Endothelial cell of umbilical vein (primary cell): ENCODE measurements around the gene OR1M1. TPM values are rescaled to one million over a fixed set of nuclear protein-coding genes. Genes with fewer than 3 reads are reported as not detected.

Experiments used
- BruUV-seq: library from RNA; stranded (reverse); fragments of 400-500 nt; replicated peaks from 2 replicates; lab custom pipeline; 2021; lab: Mats Ljungman, UMichigan
- CTCF ChIA-PET: fragments of 300-600, 350-600 bp; sonication (Branson Sonifier 250); formaldehyde crosslinking; loops from one replicate; lab custom pipeline; 2021; ENCODE audit warnings: antibody characterized with exemption, inconsistent platforms; lab: Charles Lee
- POLR2A ChIA-PET: fragments of 300-600, 350-600 bp; sonication (Branson Sonifier 250); formaldehyde crosslinking; loops from one replicate; lab custom pipeline; 2021; ENCODE audit warnings: antibody characterized with exemption, inconsistent platforms; lab: Charles Lee
- DNase-seq: peaks from one replicate; pipeline ENCODE4 v3.0.0-alpha.2; 2011; ENCODE audit warnings: low read depth, low spot score
- FAIRE-seq: peaks from 2 replicates; lab custom pipeline; 2011; peaks lifted over from hg19 to GRCh38; lab: Jason Lieb, UNC
- H2AFZ ChIP-seq: 2 replicates; pipeline ENCODE4 v1.6.0; 2012; ENCODE audit warnings: low read depth, low read length, control low read depth, inconsistent platforms
- H3K27ac ChIP-seq: 2 replicates; pipeline ENCODE4 v1.5.1; 2011; ENCODE audit warnings: low read depth, mild to moderate bottlenecking, control low read depth, low read length, moderate library complexity; ENCODE audit not compliant: insufficient read depth
- H3K27me3 ChIP-seq, 2 experiments: 2 replicates each; pipeline versions ENCODE4 v1.6.0 to v1.6.1; 2011; ENCODE audit warnings: low read length in 2 of 2, mixed read lengths in 1 of 2; ENCODE audit not compliant: control insufficient read depth in 2 of 2, insufficient read depth in 2 of 2
- H3K36me3 ChIP-seq, 2 experiments: 2 replicates in 1 of 2; 3 replicates in 1 of 2; pipeline ENCODE4 v1.5.1; 2011; ENCODE audit warnings: low read length in 2 of 2, mild to moderate bottlenecking in 1 of 2, moderate library complexity in 1 of 2; ENCODE audit not compliant: control insufficient read depth in 2 of 2, insufficient read depth in 2 of 2; ENCODE audit errors: extremely low read depth in 1 of 2
- H3K4me1 ChIP-seq: 3 replicates; pipeline ENCODE4 v1.5.1; 2011; ENCODE audit warnings: mild to moderate bottlenecking, low read length; ENCODE audit not compliant: control insufficient read depth, insufficient read depth; ENCODE audit errors: extremely low read depth
- H3K4me2 ChIP-seq: 2 replicates; pipeline ENCODE4 v1.6.1; 2011; ENCODE audit warnings: low read length, control low read depth, mixed read lengths; ENCODE audit not compliant: insufficient read depth
- H3K4me3 ChIP-seq, 3 experiments: fragments of 200-600 bp in 1 of 3; sonication (generic), shearing (Covaris generic) in 1 of 3; replicated peaks in 1 of 3; 2 replicates each; pipeline ENCODE4 v1.5.1; 2011 to 2016; ENCODE audit warnings: control low read depth in 3 of 3, low read length in 3 of 3, mild to moderate bottlenecking in 2 of 3, inconsistent platforms in 1 of 3, low read depth in 1 of 3, moderate library complexity in 1 of 3; ENCODE audit not compliant: insufficient read depth in 1 of 3
- H3K79me2 ChIP-seq: 2 replicates; pipeline ENCODE4 v1.6.0; 2012; ENCODE audit warnings: low read length, inconsistent platforms; ENCODE audit not compliant: control insufficient read depth, insufficient read depth
- H3K9ac ChIP-seq: replicated peaks from 2 replicates; pipeline ENCODE3; 2011; ENCODE audit warnings: low read length, control low read depth; ENCODE audit not compliant: insufficient read depth; ENCODE audit errors: extremely low read depth
- H3K9me1 ChIP-seq: replicated peaks from 3 replicates; pipeline ENCODE4 v1.6.0; 2011; ENCODE audit warnings: mild to moderate bottlenecking, low read length; ENCODE audit not compliant: control insufficient read depth, insufficient read depth; ENCODE audit errors: extremely low read depth
- H3K9me3 ChIP-seq: replicated peaks from 2 replicates; pipeline ENCODE4 v1.5.1; 2012; ENCODE audit warnings: low read length, inconsistent platforms; ENCODE audit not compliant: control insufficient read depth, insufficient read depth
- H4K20me1 ChIP-seq: replicated peaks from 2 replicates; pipeline ENCODE3; 2011; ENCODE audit warnings: mild to moderate bottlenecking, low read length; ENCODE audit not compliant: control insufficient read depth, insufficient read depth; ENCODE audit errors: extremely low read depth
- EZH2 ChIP-seq: IDR thresholded peaks from 2 replicates; pipeline ENCODE4 v1.6.1; 2012; ENCODE audit warnings: borderline replicate concordance, low read depth, mild to moderate bottlenecking, moderate library complexity, low read length, inconsistent platforms; ENCODE audit not compliant: severe bottlenecking
- FOS ChIP-seq: IDR thresholded peaks from 2 replicates; pipeline ENCODE4 v1.6.1; 2011; ENCODE audit warnings: mild to moderate bottlenecking, low read length, moderate library complexity, borderline replicate concordance; ENCODE audit not compliant: insufficient read depth
- GATA2 ChIP-seq: IDR thresholded peaks from 2 replicates; pipeline ENCODE4 v1.7.0; 2011; ENCODE audit warnings: low read depth, mild to moderate bottlenecking, moderate library complexity, mixed read lengths, low read length; ENCODE audit not compliant: insufficient read length, insufficient read depth
- JUN ChIP-seq: IDR thresholded peaks from 2 replicates; pipeline ENCODE4 v1.6.1; 2011; ENCODE audit warnings: borderline replicate concordance, low read depth; ENCODE audit not compliant: insufficient read length, insufficient read depth
- MAX ChIP-seq: IDR thresholded peaks from 2 replicates; pipeline ENCODE4 v1.6.1; 2011; ENCODE audit not compliant: insufficient read depth, insufficient read length
- MYC ChIP-seq: IDR thresholded peaks from one replicate; pipeline ENCODE4 v1.6.1; 2011; ENCODE audit warnings: mild to moderate bottlenecking, low read depth, low read length
- POLR2A ChIP-seq: IDR thresholded peaks from 2 replicates; pipeline ENCODE4 v1.6.1; 2012; ENCODE audit warnings: low read depth, mild to moderate bottlenecking, control low read depth, low read length
- POLR2AphosphoS5 ChIP-seq: IDR thresholded peaks from 2 replicates; pipeline ENCODE4 v1.6.1; 2012; ENCODE audit warnings: low read depth, mild to moderate bottlenecking, control low read depth, low read length, moderate library complexity; ENCODE audit not compliant: insufficient read depth
- dilution Hi-C: fragments of 300-500 bp; cut with MboI; formaldehyde crosslinking; loops from one replicate; pipeline ENCODE4 v1.15.0; 2019; ENCODE audit warnings: low sequenced_read_pairs; ENCODE audit not compliant: extremely low pct_ligation_motif_present
- intact Hi-C: fragments of 100-400 bp; cut with micrococcal nuclease; formaldehyde crosslinking; loops from one replicate; pipeline ENCODE4 v1.10.0; 2022
- polyA plus RNA-seq, 4 experiments: library from polyadenylated mRNA; depleted of rRNA in 3 of 4; stranded (reverse) in 3 of 4; unstranded in 1 of 4; fragments of >200 nt; gene quantifications; 2 replicates each; pipeline versions ENCODE4 v1.2.1 to v1.2.3, GENCODE V29; 2011 to 2012; ENCODE audit warnings: missing spikeins in 1 of 4
- total RNA-seq: library from RNA; stranded (reverse); gene quantifications from 2 replicates; pipeline ENCODE4 v1.2.3, GENCODE V29; 2021
- TF ChIP-seq, protein P1 (sequence below), 2 donors: IDR thresholded peaks; 1 replicate in 1 of 2; 2 replicates in 1 of 2; pipeline ENCODE4 v1.5.1; 2011; ENCODE audit warnings: low read length in 2 of 2, mild to moderate bottlenecking in 2 of 2, moderate library complexity in 2 of 2, control low read depth in 1 of 2, inconsistent platforms in 1 of 2, low read depth in 1 of 2; ENCODE audit not compliant: insufficient read depth in 1 of 2; ENCODE audit errors: extremely low read depth in 1 of 2

Gene OR1M1
- total and polyA plus RNA-seq, 2 donors (not counting 3 experiments of a cell fraction or from before 2014, with no cell fraction given) = not detected

- CTCF ChIA-PET = interaction anchor here (0.6 kb wide), 1 partner anchor 165 kb away, joined by 3 read pairs; no protein-coding TSS in a partner anchor
- POLR2A ChIA-PET = no interaction called here
These were observed 45.8 kb upstream of the OR1M1 start for GRCh38 chr19:9041023-9041422.

More at GRCh38 chr19:9041023-9041422, 45.8 kb upstream of the OR1M1 start:
- TF ChIP-seq GATA2 (no peak), JUN (no peak), POLR2A (no peak), POLR2AphosphoS5 (no peak), MYC (no peak), FOS (no peak), EZH2 (no peak), MAX (no peak)
- TF ChIP-seq, protein P1, sequence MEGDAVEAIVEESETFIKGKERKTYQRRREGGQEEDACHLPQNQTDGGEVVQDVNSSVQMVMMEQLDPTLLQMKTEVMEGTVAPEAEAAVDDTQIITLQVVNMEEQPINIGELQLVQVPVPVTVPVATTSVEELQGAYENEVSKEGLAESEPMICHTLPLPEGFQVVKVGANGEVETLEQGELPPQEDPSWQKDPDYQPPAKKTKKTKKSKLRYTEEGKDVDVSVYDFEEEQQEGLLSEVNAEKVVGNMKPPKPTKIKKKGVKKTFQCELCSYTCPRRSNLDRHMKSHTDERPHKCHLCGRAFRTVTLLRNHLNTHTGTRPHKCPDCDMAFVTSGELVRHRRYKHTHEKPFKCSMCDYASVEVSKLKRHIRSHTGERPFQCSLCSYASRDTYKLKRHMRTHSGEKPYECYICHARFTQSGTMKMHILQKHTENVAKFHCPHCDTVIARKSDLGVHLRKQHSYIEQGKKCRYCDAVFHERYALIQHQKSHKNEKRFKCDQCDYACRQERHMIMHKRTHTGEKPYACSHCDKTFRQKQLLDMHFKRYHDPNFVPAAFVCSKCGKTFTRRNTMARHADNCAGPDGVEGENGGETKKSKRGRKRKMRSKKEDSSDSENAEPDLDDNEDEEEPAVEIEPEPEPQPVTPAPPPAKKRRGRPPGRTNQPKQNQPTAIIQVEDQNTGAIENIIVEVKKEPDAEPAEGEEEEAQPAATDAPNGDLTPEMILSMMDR (IDR thresholded peaks at IDR 0.05; ENCODE audit: extremely low read depth in 1 of 2, insufficient read depth in 1 of 2, low read depth in 1 of 2, low read length in 2 of 2) = no peak
- Histone ChIP-seq H3K4me1 (no peaks in the 10 kb centered on the region), H3K9me3 (no peaks in the 10 kb centered on the region), H2AFZ (no peak overlapping the region), H3K27ac (no peak overlapping the region), H3K27me3 (no peaks in the 10 kb centered on the region), H3K4me2 (no peak overlapping the region), H3K9me1 (no peaks in the 10 kb centered on the region), H4K20me1 (no peaks in the 10 kb centered on the region), H3K4me3 (no peak overlapping the region), H3K36me3 (no peaks in the 10 kb centered on the region), H3K9ac (no peak overlapping the region), H3K79me2 (no peaks in the 10 kb centered on the region)
- FAIRE-seq (no peak), DNase-seq (no peak)
- BruUV-seq = no TSS peak
- intact Hi-C loops (no loop called here), dilution Hi-C loops (no loop called here)
